ENCODE results near the gene ADRA2A. TPM values are rescaled to one million over a fixed set of nuclear protein-coding genes. Genes with fewer than 3 reads are reported as not detected.

ADRA2A gene
- total RNA-seq, 3 donors from 2014 or later, result 7.8 to 18.4 (median 14.9) TPM

DNA sequence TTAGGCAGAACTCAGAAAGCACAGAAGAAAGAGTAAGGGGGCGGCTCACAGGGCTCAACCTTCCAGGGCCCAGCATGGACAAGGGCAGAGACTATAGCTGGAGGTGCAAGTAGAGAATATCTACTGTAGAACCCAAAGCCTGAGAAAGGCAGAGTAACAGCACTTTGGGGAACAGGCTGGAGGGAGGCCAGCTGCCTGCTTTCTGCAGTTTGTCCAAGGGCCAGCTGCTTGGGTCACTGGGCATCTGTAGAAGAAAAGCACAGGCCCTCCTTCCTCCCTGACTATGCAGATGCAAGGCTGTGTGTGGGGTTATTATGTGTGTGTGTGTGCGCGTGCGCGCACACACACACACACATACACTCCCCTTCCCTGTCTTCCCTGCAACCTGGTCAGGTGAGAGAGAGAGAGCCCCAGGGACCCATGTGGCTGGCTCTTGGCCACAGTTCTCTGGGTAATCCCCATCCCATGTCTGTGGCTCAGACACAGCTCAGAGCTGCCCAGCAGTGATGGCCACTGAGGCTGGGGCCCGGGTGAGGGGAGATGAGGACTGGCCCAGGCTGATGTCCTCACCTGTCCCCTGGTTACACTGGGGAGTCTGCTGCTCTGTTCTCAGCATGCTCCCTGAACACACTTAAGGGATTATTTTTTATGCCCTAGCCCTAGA, 9.0 kb downstream of the ADRA2A start:
- Histone ChIP-seq H3K4me1 (no peaks in the 10 kb centered on the region), H3K36me3 (no peaks in the 10 kb centered on the region), H3K4me3 (no peak overlapping the region), H3K27ac (no peak overlapping the region), H3K27me3 (no peaks in the 10 kb centered on the region), H3K9me3 (no peaks in the 10 kb centered on the region)
- intact Hi-C loops (cut with DNase I; ENCODE audit: low total_unique reads), result no loop called here
- TF ChIP-seq POLR2AphosphoS5 (IDR thresholded peaks at IDR 0.05), result no peak
- TF ChIP-seq POLR2A (IDR thresholded peaks at IDR 0.05), result no peak
- no peak for DNase-seq (ENCODE audit: low spot score in 2 of 2)

DNA sequence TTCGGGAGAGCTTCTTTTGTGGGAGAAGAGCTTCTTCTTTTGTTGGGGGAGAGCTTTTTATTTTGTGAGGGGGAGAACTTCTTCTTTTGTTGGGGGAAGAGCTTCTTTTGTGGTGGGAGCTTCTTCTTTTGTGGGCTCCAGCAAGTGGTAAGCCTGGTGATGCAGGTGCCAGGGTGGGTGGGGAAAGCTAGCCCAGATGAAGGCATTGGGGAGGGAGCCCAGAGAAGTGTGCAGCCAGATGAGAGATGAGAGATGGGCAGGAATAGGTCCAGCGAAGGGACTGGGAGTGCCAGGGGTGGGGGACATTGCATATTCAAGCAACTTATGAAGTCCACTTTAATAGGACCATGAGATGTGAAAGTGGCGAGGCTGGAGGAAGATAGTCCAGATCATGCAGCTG, 9.7 kb downstream of the ADRA2A start:
- TF ChIP-seq, protein P1, sequence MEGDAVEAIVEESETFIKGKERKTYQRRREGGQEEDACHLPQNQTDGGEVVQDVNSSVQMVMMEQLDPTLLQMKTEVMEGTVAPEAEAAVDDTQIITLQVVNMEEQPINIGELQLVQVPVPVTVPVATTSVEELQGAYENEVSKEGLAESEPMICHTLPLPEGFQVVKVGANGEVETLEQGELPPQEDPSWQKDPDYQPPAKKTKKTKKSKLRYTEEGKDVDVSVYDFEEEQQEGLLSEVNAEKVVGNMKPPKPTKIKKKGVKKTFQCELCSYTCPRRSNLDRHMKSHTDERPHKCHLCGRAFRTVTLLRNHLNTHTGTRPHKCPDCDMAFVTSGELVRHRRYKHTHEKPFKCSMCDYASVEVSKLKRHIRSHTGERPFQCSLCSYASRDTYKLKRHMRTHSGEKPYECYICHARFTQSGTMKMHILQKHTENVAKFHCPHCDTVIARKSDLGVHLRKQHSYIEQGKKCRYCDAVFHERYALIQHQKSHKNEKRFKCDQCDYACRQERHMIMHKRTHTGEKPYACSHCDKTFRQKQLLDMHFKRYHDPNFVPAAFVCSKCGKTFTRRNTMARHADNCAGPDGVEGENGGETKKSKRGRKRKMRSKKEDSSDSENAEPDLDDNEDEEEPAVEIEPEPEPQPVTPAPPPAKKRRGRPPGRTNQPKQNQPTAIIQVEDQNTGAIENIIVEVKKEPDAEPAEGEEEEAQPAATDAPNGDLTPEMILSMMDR (IDR thresholded peaks at IDR 0.05), result no peak
- no peak for TF ChIP-seq POLR2AphosphoS5 (IDR thresholded peaks at IDR 0.05)
- TF ChIP-seq POLR2A (IDR thresholded peaks at IDR 0.05), result no peak
- Histone ChIP-seq H3K36me3 (no peaks in the 10 kb centered on the region), H3K27me3 (no peaks in the 10 kb centered on the region), H3K4me3 (no peak overlapping the region), H3K9me3 (no peaks in the 10 kb centered on the region), H3K4me1 (no peaks in the 10 kb centered on the region), H3K27ac (no peak overlapping the region)
- intact Hi-C loops (cut with DNase I; ENCODE audit: low total_unique reads), result no loop called here
- no peak for DNase-seq (ENCODE audit: low spot score in 2 of 2)

DNA sequence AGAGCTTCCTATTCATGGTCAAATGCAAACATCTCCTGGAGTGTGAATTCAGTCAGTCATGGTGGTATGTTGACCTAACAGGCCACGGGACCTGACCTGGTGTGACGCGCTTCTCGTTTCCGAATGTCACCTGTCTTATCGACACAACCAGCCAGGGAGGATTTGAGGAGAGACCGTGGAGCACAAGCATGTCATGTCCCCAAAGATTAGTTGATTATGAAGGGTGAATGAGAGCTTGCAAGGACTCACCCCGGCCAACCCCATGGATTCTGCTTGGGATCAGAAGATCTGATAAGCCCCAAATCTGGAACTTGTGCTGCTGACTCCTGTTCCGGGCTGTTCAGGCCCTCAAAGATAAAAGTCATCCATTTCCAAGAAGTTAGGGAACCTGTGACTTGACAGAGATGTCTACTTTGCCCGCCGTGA, 10.5 kb downstream of the ADRA2A start:
- no peaks in the 10 kb centered on the region for H3K36me3 ChIP-seq
- H3K9me3 ChIP-seq, result no peaks in the 10 kb centered on the region
- DNase-seq (ENCODE audit: low spot score in 2 of 2), result no peak
- no peaks in the 10 kb centered on the region for H3K4me1 ChIP-seq
- intact Hi-C loops (cut with DNase I; ENCODE audit: low total_unique reads), result no loop called here
- H3K27me3 ChIP-seq, result no peaks in the 10 kb centered on the region
- H3K27ac ChIP-seq, result no peak overlapping the region
- TF ChIP-seq POLR2A (IDR thresholded peaks at IDR 0.05), result no peak
- TF ChIP-seq POLR2AphosphoS5 (IDR thresholded peaks at IDR 0.05), result no peak
- TF ChIP-seq, protein P1 (IDR thresholded peaks at IDR 0.05), result no peak
- no peak overlapping the region for H3K4me3 ChIP-seq

DNA sequence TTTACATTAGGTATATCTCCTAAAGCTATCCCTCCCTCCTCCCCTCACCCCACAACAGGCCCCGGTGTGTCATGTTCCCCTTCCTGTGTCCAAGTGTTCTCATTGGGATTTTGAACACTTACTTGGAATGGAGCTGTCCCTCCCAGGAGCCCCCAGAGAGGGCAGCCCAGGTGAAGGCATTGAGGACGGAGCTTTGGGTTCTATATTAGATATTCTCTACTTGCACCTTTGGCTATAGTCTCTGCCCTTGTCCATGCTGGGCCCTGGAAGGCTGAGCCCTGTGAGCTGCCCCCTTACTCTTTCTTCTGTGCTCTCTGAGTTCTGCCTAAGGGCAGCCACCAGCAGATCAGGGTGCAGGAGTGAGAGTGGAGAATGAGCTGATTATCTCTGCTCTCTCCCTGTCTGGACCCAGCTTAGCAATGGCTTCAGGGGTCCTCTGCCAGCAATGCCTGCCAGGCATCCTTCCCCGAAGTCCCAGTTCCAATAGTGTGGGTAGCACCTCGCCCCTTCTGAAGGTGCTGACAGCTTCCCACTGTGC, 11.2 kb downstream of the ADRA2A start:
- TF ChIP-seq, protein P1 (IDR thresholded peaks at IDR 0.05), result no peak
- intact Hi-C loops (cut with DNase I; ENCODE audit: low total_unique reads), result no loop called here
- no peak for DNase-seq (ENCODE audit: low spot score in 2 of 2)
- Histone ChIP-seq H3K36me3 (no peaks in the 10 kb centered on the region), H3K4me3 (no peak overlapping the region), H3K27ac (no peak overlapping the region), H3K27me3 (no peaks in the 10 kb centered on the region), H3K4me1 (no peaks in the 10 kb centered on the region), H3K9me3 (no peaks in the 10 kb centered on the region)

DNA sequence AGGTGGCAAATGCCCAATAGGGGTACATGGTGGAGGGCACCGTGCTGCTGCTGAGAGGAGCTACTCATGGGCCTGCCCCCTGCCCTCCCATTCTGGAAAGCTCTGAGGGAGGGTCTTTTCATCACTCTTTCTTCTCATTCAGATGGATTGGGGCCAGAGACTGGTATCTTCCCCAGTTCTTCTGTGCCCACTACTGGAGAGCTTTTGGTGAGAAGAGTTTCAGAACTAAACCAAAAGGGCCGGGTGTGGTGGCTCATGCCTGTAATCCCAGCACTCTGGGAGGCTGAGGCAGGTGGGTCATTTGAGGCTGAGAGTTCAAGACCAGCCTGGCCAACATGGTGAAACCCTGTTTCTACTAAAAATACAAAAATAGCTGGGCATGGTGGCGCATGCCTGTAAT, 12.5 kb downstream of the ADRA2A start:
- Histone ChIP-seq H3K9me3 (no peaks in the 10 kb centered on the region), H3K27ac (no peak overlapping the region), H3K27me3 (no peaks in the 10 kb centered on the region), H3K4me3 (no peak overlapping the region), H3K36me3 (no peaks in the 10 kb centered on the region), H3K4me1 (no peaks in the 10 kb centered on the region)
- intact Hi-C loops (cut with DNase I; ENCODE audit: low total_unique reads), result no loop called here
- TF ChIP-seq, protein P1 (IDR thresholded peaks at IDR 0.05), result no peak
- TF ChIP-seq POLR2AphosphoS5 (IDR thresholded peaks at IDR 0.05), result no peak
- no peak for TF ChIP-seq POLR2A (IDR thresholded peaks at IDR 0.05)
- no peak for DNase-seq (ENCODE audit: low spot score in 2 of 2)
